Astrocyte (in vitro differentiated cells and primary cell): ENCODE measurements around the gene NEB. TPM values are rescaled to one million over a fixed set of nuclear protein-coding genes. Genes with fewer than 3 reads are reported as not detected.
A peak's percentile ranks its signal among the peaks of the same experiment; 100 is the strongest.
"Not testable (repeated sequence)": the region's sequence is repeated elsewhere in the genome, so short reads cannot be mapped to it uniquely, and the experiment has no call there.

ENCODE experiments used
- DNase-seq: peaks from one replicate; pipeline ENCODE4 v3.0.0-alpha.2; 2010; ENCODE audit warnings: low read depth
- FAIRE-seq: peaks from 2 replicates; lab custom pipeline; 2011; peaks lifted over from hg19 to GRCh38; lab: Jason Lieb, UNC
- H2AFZ ChIP-seq: 2 replicates; pipeline ENCODE4 v1.6.0; 2012; ENCODE audit warnings: low read depth, low read length, inconsistent platforms
- H3K27ac ChIP-seq: 2 replicates; pipeline ENCODE4 v1.5.1; 2011; ENCODE audit warnings: low read depth, low read length, inconsistent platforms
- H3K27me3 ChIP-seq: 2 replicates; pipeline ENCODE4 v1.6.0; 2011; ENCODE audit warnings: low read length, inconsistent platforms; ENCODE audit not compliant: insufficient read depth
- H3K36me3 ChIP-seq: 2 replicates; pipeline ENCODE4 v1.5.1; 2011; ENCODE audit warnings: low read length, inconsistent platforms; ENCODE audit not compliant: insufficient read depth
- H3K4me1 ChIP-seq: 2 replicates; pipeline ENCODE4 v1.5.1; 2011; ENCODE audit warnings: low read length, inconsistent platforms; ENCODE audit not compliant: insufficient read depth
- H3K4me2 ChIP-seq: 2 replicates; pipeline ENCODE4 v1.6.0; 2012; ENCODE audit warnings: low read length, inconsistent platforms
- H3K4me3 ChIP-seq: 2 replicates; pipeline ENCODE4 v1.5.1; 2011; ENCODE audit warnings: low read depth, mild to moderate bottlenecking, low read length, inconsistent platforms; ENCODE audit not compliant: insufficient read depth
- H3K79me2 ChIP-seq: 2 replicates; pipeline ENCODE4 v1.6.0; 2012; ENCODE audit warnings: mild to moderate bottlenecking, low read length, inconsistent platforms; ENCODE audit not compliant: insufficient read depth
- H3K9ac ChIP-seq: 2 replicates; pipeline ENCODE4 v1.6.0; 2012; ENCODE audit warnings: mild to moderate bottlenecking, low read length, inconsistent platforms
- H3K9me3 ChIP-seq: 2 replicates; pipeline ENCODE4 v1.5.1; 2012; ENCODE audit warnings: low read depth, mild to moderate bottlenecking, low read length, inconsistent platforms; ENCODE audit not compliant: insufficient read depth
- H4K20me1 ChIP-seq: 2 replicates; pipeline ENCODE4 v1.6.0; 2012; ENCODE audit warnings: low read length, inconsistent platforms; ENCODE audit not compliant: insufficient read depth
- H3K27ac Mint-ChIP-seq: one replicate; pipeline ENCODE4 v1.8.0; 2021; ENCODE audit warnings: mild to moderate bottlenecking, mixed read lengths; ENCODE audit not compliant: unreplicated experiment
- H3K27me3 Mint-ChIP-seq: one replicate; pipeline ENCODE4 v1.8.0; 2021; ENCODE audit warnings: low read depth, mixed read lengths; ENCODE audit not compliant: unreplicated experiment
- H3K36me3 Mint-ChIP-seq: one replicate; pipeline ENCODE4 v1.8.0; 2021; ENCODE audit warnings: low read depth, mixed read lengths; ENCODE audit not compliant: unreplicated experiment
- H3K4me1 Mint-ChIP-seq: one replicate; pipeline ENCODE4 v1.8.0; 2021; ENCODE audit warnings: low read depth, mixed read lengths; ENCODE audit not compliant: unreplicated experiment
- H3K4me3 Mint-ChIP-seq: one replicate; pipeline ENCODE4 v1.8.0; 2021; ENCODE audit warnings: mild to moderate bottlenecking, moderate library complexity, mixed read lengths; ENCODE audit not compliant: unreplicated experiment
- H3K9me3 Mint-ChIP-seq: one replicate; pipeline ENCODE4 v1.8.0; 2021; ENCODE audit warnings: mild to moderate bottlenecking, mixed read lengths; ENCODE audit not compliant: unreplicated experiment
- EZH2 ChIP-seq: IDR thresholded peaks from 2 replicates; pipeline ENCODE4 v1.6.1; 2012; ENCODE audit warnings: mild to moderate bottlenecking, low read length, inconsistent platforms; ENCODE audit not compliant: insufficient read depth
- total RNA-seq: library from RNA; stranded (reverse); gene quantifications from 2 replicates; pipeline ENCODE4 v1.2.1, GENCODE V29; 2021
- TF ChIP-seq, protein P1 (sequence below): IDR thresholded peaks from 2 replicates; pipeline ENCODE4 v1.5.1; 2011; ENCODE audit warnings: low read depth, mild to moderate bottlenecking, inconsistent platforms, low read length, moderate library complexity; ENCODE audit not compliant: insufficient read depth

The NEB gene
- total RNA-seq, 1 donor from 2014 or later: 0.82 TPM

DNA sequence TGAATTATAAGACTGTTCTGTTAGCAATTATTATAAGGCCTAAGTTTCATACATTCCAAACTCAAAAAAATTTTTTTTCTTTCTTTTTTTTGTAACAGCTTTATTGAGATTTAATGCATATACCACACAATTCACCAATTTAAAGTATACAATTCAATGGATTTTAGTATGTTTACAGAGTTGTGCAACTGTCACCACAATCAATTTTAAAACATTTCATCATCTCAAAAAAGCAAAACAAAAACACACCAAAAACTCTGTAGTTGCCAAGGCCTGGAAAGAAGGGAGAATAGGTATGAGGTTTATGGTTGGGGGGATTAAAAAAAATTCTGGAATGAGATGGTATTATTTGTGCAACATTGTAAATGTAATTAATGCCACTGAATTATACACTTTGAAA lies 36.1 kb downstream of the NEB start:
- H3K4me3 Mint-ChIP-seq, H3K4me3 ChIP-seq, H3K27ac ChIP-seq, H3K4me2 ChIP-seq, H3K9me3 Mint-ChIP-seq, H4K20me1 ChIP-seq, H2AFZ ChIP-seq, H3K9ac ChIP-seq, H3K79me2 ChIP-seq, H3K36me3 Mint-ChIP-seq, H3K27me3 ChIP-seq, H3K27ac Mint-ChIP-seq, H3K27me3 Mint-ChIP-seq, H3K36me3 ChIP-seq, H3K9me3 ChIP-seq, H3K4me1 ChIP-seq, DNase-seq, H3K4me1 Mint-ChIP-seq: not testable (repeated sequence)
- peak; percentile 71 for FAIRE-seq

DNA sequence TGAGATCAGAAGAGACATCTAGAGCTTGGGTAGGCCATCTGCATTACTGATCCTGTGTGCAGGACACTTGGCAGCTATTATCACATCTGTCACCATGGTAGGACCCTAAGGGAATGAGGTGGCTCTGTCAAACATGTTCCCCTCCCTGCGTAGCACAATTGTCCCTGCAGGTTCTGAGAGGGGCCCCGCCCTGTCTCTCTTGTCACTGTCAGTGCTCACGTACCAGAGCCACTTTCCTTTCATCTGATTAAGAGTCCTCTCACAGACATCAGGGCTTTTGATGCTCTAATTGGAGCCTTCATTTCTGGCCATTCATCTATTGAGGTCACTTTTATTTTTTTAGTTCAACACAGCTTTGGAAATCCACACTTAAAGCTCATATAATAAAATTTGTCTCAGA lies 38.5 kb downstream of the NEB start:
- Mint-ChIP-seq H3K27me3 (peaks cover 1% of the 10 kb centered on the region), H3K36me3 (no peaks in the 10 kb centered on the region), H3K4me1 (no peaks in the 10 kb centered on the region), H3K27ac (no peak overlapping the region), H3K4me3 (no peak overlapping the region), H3K9me3 (no peaks in the 10 kb centered on the region)
- FAIRE-seq (no peak), DNase-seq (no peak)
- no peak for TF ChIP-seq EZH2
- TF ChIP-seq, protein P1, sequence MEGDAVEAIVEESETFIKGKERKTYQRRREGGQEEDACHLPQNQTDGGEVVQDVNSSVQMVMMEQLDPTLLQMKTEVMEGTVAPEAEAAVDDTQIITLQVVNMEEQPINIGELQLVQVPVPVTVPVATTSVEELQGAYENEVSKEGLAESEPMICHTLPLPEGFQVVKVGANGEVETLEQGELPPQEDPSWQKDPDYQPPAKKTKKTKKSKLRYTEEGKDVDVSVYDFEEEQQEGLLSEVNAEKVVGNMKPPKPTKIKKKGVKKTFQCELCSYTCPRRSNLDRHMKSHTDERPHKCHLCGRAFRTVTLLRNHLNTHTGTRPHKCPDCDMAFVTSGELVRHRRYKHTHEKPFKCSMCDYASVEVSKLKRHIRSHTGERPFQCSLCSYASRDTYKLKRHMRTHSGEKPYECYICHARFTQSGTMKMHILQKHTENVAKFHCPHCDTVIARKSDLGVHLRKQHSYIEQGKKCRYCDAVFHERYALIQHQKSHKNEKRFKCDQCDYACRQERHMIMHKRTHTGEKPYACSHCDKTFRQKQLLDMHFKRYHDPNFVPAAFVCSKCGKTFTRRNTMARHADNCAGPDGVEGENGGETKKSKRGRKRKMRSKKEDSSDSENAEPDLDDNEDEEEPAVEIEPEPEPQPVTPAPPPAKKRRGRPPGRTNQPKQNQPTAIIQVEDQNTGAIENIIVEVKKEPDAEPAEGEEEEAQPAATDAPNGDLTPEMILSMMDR: no peak
- Histone ChIP-seq H3K4me2 (no peak overlapping the region), H3K27ac (no peak overlapping the region), H3K4me1 (no peaks in the 10 kb centered on the region), H2AFZ (no peak overlapping the region), H4K20me1 (no peaks in the 10 kb centered on the region), H3K27me3 (no peaks in the 10 kb centered on the region), H3K79me2 (no peaks in the 10 kb centered on the region), H3K36me3 (no peaks in the 10 kb centered on the region), H3K4me3 (no peak overlapping the region), H3K9me3 (no peaks in the 10 kb centered on the region), H3K9ac (no peak overlapping the region)

DNA sequence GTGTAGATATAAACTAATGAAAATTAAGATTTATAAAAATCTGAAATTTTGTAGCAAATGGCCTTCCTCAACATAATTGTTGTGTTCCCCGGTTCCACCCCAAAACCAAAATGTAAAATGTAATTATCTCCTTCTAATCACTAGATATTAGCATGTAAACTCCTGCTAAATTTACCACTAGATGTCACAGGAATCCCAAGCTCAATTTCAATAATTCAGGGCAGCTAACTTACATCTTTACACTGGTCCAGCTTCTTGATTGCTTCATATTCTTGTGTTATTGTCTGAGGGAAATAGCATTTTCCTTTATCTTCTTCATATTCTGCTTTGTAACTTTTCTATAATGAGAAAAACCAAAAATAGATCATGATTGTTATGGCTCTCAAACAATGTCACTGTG lies 42.6 kb downstream of the NEB start:
- Mint-ChIP-seq H3K27ac (no peak overlapping the region), H3K4me1 (no peaks in the 10 kb centered on the region), H3K4me3 (no peak overlapping the region), H3K27me3 (peaks cover 1% of the 10 kb centered on the region), H3K36me3 (no peaks in the 10 kb centered on the region), H3K9me3 (no peaks in the 10 kb centered on the region)
- no peaks in the 10 kb centered on the region for H3K9me3 ChIP-seq
- no peak overlapping the region for H3K4me2 ChIP-seq
- no peaks in the 10 kb centered on the region for H3K4me1 ChIP-seq
- no peaks in the 10 kb centered on the region for H4K20me1 ChIP-seq
- H3K4me3 ChIP-seq: no peak overlapping the region
- no peaks in the 10 kb centered on the region for H3K79me2 ChIP-seq
- H3K27ac ChIP-seq: no peak overlapping the region
- H2AFZ ChIP-seq: no peak overlapping the region
- H3K27me3 ChIP-seq: no peaks in the 10 kb centered on the region
- no peaks in the 10 kb centered on the region for H3K36me3 ChIP-seq
- no peak for DNase-seq
- TF ChIP-seq, protein P1: no peak
- TF ChIP-seq EZH2: no peak
- no peak overlapping the region for H3K9ac ChIP-seq
- FAIRE-seq: no peak
